Body of pancreas (tissue), 4 donors: ENCODE data around the gene NAB1. TPM values are rescaled to one million over a fixed set of nuclear protein-coding genes. Genes with fewer than 3 reads are reported as not detected.

ENCODE experiments used
- ATAC-seq: fragments of 150-250 bp; one replicate; pipeline ENCODE4 v1.9.1; 2016
- DNase-seq, 4 donors: peaks; one replicate each; pipeline ENCODE4 v3.0.0-alpha.2; 2019
- H3K27ac ChIP-seq, 4 donors: fragments of 200-600 bp; sonication (generic); 1 replicate in 3 of 4; 2 replicates in 1 of 4; pipeline versions ENCODE4 v1.5.1 to v1.6.1; 2016 to 2019; ENCODE audit warnings: mild to moderate bottlenecking in 1 of 4, mixed read lengths in 1 of 4, moderate library complexity in 1 of 4
- H3K27me3 ChIP-seq, 2 donors: fragments of 200-600 bp; sonication (generic); one replicate each; pipeline ENCODE4 v1.6.0; 2016; ENCODE audit warnings: mild to moderate bottlenecking in 1 of 2
- H3K36me3 ChIP-seq, 2 donors: fragments of 200-600 bp; sonication (generic); replicated peaks in 1 of 2; 2 replicates each; pipeline ENCODE4 v1.5.1; 2016; ENCODE audit warnings: low read depth in 2 of 2; ENCODE audit not compliant: insufficient read depth in 1 of 2
- H3K4me1 ChIP-seq: fragments of 200-600 bp; sonication (generic); one replicate; pipeline ENCODE4 v1.6.0; 2016
- H3K4me3 ChIP-seq, 2 donors: fragments of 200-600 bp; sonication (generic); 1 replicate in 1 of 2; 2 replicates in 1 of 2; pipeline ENCODE4 v1.5.1; 2016 to 2019
- H3K9me3 ChIP-seq, 3 donors: fragments of 200-600 bp; sonication (generic); 1 replicate in 2 of 3; 2 replicates in 1 of 3; pipeline ENCODE4 v1.5.1; 2016
- CTCF ChIP-seq, 7 experiments: fragments of 450-650 bp in 4 of 7; fragments of 200-600 bp in 3 of 7; sonication (generic) in 3 of 7; IDR thresholded peaks; one replicate each; pipeline ENCODE4 v1.5.1; 2016 to 2019; ENCODE audit warnings: antibody characterized with exemption in 7 of 7
- POLR2A ChIP-seq, 3 donors: fragments of 450-650 bp; IDR thresholded peaks; one replicate each; pipeline ENCODE4 v1.6.1; 2016; ENCODE audit warnings: antibody characterized with exemption in 3 of 3, mild to moderate bottlenecking in 2 of 3
- WGBS, 2 donors: methylation state at CpG; one replicate each; pipeline ENCODE4 v1.1.5; 2017; 5-methylcytosine and 5-hydroxymethylcytosine counted together
- intact Hi-C: fragments of 100-400 bp; cut with DNase I; formaldehyde crosslinking; loops from one replicate; pipeline ENCODE4 v1.15.1; 2023
- total RNA-seq, 2 donors: library from RNA; depleted of rRNA; stranded (reverse); fragments of >200 nt; gene quantifications; one replicate each; pipeline ENCODE4 v1.1.0, GENCODE V29; 2016

Gene NAB1
- total RNA-seq, 2 donors from 2014 or later = 19.8 to 30.1 TPM

- no peak overlapping the region for H3K4me3 ChIP-seq
- H3K4me1 ChIP-seq = no peaks in the 10 kb centered on the region
- no peak for DNase-seq
- no peaks in the 10 kb centered on the region for H3K36me3 ChIP-seq
- no peaks in the 10 kb centered on the region for H3K9me3 ChIP-seq
- TF ChIP-seq POLR2A (IDR thresholded peaks at IDR 0.05) = no peak
- TF ChIP-seq CTCF (IDR thresholded peaks at IDR 0.05) = no peak
- intact Hi-C loops = no loop called here
- no peak for ATAC-seq
- WGBS, 2 donors = 82 to 89% methylated on average over 7 of the region's 7 CpGs
- no peak overlapping the region for H3K27ac ChIP-seq
- H3K27me3 ChIP-seq = no peaks in the 10 kb centered on the region
Observed at GRCh38 chr2:190628591-190629319, 20.1 kb upstream of the NAB1 start.

GRCh38 chr2:190634381-190634780, 14.5 kb upstream of the NAB1 start:
- Histone ChIP-seq H3K4me1 (no peaks in the 10 kb centered on the region), H3K4me3 (no peak overlapping the region), H3K36me3 (no peaks in the 10 kb centered on the region), H3K27ac (no peak overlapping the region), H3K27me3 (no peaks in the 10 kb centered on the region), H3K9me3 (no peaks in the 10 kb centered on the region)
- intact Hi-C loops = no loop called here
- 89 to 95% methylated on average over 3 of the region's 3 CpGs for WGBS, 2 donors
- no peak for TF ChIP-seq POLR2A (IDR thresholded peaks at IDR 0.05)
- no peak for TF ChIP-seq CTCF (IDR thresholded peaks at IDR 0.05)
- no peak for ATAC-seq
- DNase-seq = no peak

GRCh38 chr2:190635781-190636180, 13.1 kb upstream of the NAB1 start:
- Histone ChIP-seq H3K27me3 (no peaks in the 10 kb centered on the region), H3K4me1 (no peaks in the 10 kb centered on the region), H3K36me3 (no peaks in the 10 kb centered on the region), H3K4me3 (no peak overlapping the region), H3K27ac (no peak overlapping the region), H3K9me3 (no peaks in the 10 kb centered on the region)
- DNase-seq (no peak), ATAC-seq (no peak)
- WGBS, 2 donors = 93 to 96% methylated on average over 4 of the region's 4 CpGs
- intact Hi-C loops = no loop called here
- no peak for TF ChIP-seq CTCF (IDR thresholded peaks at IDR 0.05)
- TF ChIP-seq POLR2A (IDR thresholded peaks at IDR 0.05) = no peak

- Histone ChIP-seq H3K4me1 (no peaks in the 10 kb centered on the region), H3K27ac (no peak overlapping the region), H3K4me3 (no peak overlapping the region), H3K36me3 (no peaks in the 10 kb centered on the region), H3K27me3 (no peaks in the 10 kb centered on the region), H3K9me3 (no peaks in the 10 kb centered on the region)
- intact Hi-C loops = no loop called here
- 53 to 68% methylated on average over 3 of the region's 3 CpGs for WGBS, 2 donors
- TF ChIP-seq CTCF (IDR thresholded peaks at IDR 0.05) (no peak), POLR2A (IDR thresholded peaks at IDR 0.05) (no peak)
- DNase-seq = no peak
- peak; percentile 72 for ATAC-seq
Observed at GRCh38 chr2:190636361-190636760, 12.5 kb upstream of the NAB1 start.

- no peak overlapping the region for H3K27ac ChIP-seq
- TF ChIP-seq POLR2A (IDR thresholded peaks at IDR 0.05) (no peak), CTCF (IDR thresholded peaks at IDR 0.05) (no peak)
- H3K4me1 ChIP-seq = no peaks in the 10 kb centered on the region
- H3K36me3 ChIP-seq = no peaks in the 10 kb centered on the region
- intact Hi-C loops = no loop called here
- ATAC-seq (peak; percentile 38), DNase-seq (no peak)
- no peaks in the 10 kb centered on the region for H3K9me3 ChIP-seq
- 42 to 67% methylated on average over 1 of the region's 1 CpG for WGBS, 2 donors
- no peaks in the 10 kb centered on the region for H3K27me3 ChIP-seq
- H3K4me3 ChIP-seq = no peak overlapping the region
Observed at GRCh38 chr2:190637281-190637734, 11.6 kb upstream of the NAB1 start.
